GM21786 (cell line): ENCODE measurements around the gene PKP3.
"Not testable (repeated sequence)": the region's sequence is repeated elsewhere in the genome, so short reads cannot be mapped to it uniquely, and the experiment has no call there.

Source experiments
- ATAC-seq: cut with Tn5 transposase; IDR thresholded peaks from one replicate; pipeline ENCODE4 v1.9.1; 2021; ENCODE audit not compliant: unreplicated experiment

Gene PKP3

DNA sequence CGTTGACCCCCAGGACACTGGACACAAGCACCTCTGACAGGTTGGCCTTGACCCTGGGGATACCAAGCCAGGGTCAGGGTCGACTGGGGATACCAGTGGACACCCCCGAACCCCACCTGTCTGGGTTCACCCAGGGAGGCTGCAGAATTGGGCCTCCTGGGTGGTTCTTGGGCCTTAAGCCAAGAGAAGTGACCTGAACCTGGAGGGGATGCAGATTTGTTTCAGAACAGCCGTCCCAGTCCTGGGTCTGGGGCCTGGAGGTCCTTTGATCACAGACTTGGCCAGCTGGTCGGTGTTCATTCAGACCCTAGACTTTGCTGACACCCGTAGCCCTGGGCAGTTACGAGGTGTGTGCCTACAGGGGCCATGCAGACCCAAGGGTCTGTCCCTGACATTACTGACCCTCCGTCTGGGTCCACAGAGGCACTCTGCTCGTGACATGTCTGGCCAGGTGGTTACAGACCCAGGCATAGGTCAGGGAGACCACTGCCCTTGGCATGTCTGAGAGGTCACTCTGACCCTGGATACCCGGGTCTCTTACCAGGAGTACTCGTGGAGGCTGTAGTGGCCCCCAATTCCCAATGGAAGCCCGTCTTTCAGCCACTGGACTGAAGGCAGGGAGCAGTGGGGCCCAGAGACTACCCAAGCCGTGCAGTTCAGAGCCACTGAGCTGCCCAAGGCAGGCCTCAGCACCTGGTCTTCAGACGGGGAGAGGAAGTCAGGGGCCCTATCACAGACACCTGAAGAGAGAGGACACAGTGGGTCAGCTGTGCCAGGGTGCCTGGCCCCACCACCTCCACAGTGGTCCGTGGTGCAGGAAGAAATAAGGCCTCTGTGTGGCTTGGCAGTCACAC, 14.4 kb downstream of the PKP3 start:
- ATAC-seq = no peak

DNA sequence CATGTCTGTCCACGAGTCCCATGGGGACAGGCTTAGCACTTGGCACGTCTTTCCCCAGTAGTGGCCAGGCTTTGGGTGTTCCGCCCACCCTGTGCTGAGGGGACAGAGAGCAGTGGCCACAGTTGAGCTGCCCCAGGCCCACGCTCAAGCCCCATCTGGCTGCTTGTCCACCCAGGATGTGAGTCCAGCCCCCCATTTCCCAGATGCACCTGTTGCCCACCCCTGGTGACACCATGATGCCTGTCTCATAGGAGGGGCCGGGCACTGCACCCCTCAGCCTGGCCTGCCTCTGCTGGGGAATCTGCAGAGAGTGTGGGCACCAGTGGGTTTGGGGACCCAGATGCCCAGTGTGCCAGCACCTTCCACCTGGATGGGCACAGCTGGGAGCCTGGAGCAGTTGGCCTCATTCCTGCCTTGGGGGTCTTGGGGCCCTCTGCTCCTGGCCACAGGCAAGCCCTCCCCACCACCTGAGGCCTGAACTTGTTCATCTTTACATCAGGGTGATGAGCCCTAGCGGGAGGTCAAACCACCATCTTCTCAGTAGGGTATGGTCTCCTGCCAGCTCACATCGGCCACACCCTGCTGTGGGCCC, 15.1 kb downstream of the PKP3 start:
- no peak for ATAC-seq

DNA sequence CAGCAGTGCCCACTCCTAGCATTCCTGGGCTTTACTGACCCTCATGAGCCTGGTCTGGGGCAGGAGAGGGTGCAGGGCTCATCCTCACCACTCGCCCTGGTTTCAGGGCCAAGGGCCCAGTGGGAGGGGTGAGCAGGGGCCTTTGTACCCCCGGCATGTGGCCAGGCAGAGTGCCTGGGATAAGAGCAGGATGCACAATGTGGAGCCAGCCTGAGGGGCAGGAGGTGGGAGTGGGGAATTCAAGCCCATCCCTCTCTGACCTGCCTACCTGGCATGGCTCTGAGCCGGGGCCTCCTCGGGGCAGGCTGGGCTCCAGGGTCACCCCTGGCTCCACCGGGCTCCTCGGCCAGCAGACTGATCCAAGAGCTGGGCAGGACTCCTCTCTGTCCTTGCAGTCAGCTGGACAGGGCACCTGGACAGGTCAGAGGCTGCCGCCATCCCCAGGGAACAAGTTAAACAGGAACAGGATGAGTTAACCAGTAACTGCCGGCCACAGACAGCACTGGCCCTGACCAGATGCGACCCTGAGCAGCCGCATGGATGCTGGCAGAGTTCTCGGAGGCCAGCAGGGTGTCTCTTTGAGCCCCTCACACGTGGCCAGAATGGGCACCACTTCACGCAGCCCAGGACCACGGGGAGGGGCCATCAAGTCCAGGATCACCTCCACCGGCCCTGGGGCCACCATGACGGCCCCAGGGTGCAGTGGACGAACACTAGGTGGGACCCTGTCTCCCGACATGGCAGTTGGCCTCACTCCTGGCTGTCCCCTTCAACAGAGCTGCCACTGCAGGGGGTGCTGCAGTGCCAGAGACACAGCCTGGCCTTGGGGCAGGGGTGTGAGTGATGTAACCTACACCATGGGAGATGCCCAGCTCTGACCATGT, 15.8 kb downstream of the PKP3 start:
- no peak for ATAC-seq

DNA sequence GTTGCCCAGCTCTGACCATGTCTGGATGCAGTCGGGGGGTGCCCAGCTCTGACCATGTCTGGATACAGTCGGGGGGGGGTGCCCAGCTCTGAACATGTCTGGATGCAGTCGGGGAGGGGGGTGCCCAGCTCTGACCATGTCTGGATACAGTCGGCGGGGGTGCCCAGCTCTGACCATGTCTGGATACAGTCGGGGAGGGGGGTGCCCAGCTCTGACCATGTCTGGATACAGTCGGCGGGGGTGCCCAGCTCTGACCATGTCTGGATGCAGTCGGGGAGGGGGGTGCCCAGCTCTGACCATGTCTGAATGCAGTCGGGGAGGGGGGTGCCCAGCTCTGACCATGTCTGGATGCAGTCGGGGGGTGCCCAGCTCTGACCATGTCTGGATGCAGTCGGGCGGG, 16.7 kb downstream of the PKP3 start:
- ATAC-seq = not testable (repeated sequence)

DNA sequence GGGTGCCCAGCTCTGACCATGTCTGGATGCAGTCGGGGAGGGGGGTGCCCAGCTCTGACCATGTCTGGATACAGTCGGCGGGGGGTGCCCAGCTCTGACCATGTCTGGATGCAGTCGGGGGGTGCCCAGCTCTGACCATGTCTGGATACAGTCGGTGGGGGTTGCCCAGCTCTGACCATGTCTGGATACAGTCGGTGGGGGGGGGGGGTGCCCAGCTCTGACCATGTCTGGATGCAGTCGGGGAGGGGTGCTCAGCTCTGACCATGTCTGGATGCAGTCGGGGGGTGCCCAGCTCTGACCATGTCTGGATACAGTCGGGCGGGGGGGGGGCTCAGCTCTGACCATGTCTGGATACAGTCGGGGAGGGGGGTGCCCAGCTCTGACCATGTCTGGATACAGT, 17.5 kb downstream of the PKP3 start:
- ATAC-seq = not testable (repeated sequence)

DNA sequence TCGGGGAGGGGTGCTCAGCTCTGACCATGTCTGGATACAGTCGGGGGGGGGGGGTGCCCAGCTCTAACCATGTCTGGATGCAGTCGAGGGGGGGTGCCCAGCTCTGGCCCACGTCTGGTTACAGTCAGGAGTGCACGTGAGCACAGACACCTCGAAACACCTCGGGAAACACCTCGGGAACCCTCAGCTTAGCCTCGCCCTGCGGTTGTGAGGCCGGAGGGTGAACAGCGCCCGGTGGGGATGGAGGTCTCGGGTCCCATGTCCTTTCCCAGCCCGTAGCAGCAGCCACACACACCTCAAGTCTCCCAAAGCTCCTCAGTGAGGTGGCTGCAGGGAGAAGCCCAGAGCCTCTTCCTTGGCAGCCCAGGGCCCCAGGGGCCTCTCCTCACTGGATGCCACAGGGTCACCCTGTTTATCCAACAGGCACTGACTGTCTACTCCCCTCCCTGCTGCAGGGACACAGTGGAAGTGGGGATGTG, 18.7 kb downstream of the PKP3 start:
- ATAC-seq = no peak

DNA sequence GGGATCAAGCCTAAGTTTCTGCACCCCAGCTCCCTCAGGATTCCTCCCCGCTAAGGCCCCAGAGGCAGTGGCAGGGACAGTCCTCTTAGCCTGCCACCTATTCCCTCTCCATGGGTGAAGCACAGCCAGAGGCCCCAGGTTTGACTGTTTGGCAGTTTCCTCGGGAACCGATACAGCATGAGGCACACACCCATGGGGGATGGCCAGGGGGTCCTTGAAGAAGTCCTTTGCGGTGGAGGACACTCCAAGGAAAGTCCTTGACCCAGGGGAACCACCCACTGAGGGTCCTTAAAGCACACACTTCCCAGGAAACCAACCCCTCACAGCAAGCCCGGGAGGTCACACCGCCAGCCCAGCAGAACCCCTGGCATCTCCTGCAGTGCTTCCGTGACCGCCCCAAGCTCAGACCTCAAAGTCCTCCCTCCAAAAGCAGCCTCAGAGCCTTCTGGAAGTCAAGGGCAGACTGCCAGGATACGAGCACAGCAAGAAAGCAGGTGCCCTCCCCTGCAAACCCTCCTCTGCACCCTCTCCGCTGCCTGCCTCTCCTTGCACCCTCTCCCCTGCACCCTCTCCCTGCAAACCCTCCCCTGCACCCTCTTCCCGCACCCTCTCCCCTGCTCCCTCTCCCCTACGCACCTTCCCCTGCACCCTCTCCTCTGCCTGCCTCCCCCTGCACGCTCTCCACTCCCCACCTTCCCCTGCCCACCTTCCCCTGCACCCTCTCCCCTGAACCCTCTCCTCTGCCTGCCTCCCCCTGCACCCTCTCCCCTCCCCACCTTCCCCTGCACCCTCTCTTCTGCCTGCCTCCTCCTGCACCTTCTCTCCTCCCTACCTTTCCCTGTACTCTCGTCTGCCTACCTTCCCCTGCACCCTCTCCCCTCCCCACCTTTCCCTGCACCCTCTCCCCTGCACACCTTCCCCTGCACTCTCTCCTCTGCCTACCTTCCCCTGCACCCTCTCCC, 19.4 kb downstream of the PKP3 start:
- ATAC-seq = no peak

DNA sequence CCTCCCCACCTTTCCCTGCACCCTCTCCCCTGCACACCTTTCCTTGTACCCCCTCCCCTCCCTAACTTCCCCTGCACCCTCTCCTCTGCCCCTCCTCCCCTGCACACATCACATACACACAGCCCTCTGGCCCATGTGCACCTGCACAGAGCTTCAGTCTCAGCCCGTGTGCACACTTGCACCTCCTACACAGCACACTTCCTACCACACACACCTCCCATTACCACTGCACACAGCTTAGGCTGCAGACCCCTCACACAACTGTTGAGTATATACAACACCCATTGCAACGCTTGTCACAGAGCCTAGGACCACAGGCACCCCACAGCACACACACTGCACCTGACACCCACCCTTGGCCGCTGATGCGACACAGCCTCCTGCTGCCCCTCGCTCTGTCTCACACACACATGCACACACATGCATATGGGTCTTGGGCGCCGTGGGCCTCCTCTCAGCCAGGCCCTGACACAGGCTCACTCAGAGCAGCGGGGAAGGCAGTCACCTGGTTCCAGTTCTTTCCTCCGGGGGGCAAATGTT, 20.4 kb downstream of the PKP3 start:
- ATAC-seq = no peak

DNA sequence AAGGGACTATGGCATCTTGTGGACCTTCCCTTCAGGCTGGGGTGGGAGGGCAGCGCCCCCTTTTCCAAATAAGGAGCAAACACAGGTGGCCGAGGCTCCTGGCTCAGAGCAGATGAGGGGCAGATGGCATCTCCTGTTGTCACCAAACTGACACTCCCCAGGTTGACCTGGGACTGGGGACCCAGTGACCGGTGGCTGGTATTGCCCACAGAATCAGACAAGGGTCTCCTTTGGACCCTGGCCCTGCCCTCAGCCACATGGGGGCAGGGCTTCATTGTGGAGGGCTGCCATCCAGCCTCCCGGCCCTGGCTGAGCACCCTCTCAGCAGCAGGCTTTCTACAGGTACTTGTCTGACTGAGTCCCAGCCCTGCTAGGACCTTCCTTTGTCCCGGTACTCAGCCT, 21.6 kb downstream of the PKP3 start:
- ATAC-seq = no peak

DNA sequence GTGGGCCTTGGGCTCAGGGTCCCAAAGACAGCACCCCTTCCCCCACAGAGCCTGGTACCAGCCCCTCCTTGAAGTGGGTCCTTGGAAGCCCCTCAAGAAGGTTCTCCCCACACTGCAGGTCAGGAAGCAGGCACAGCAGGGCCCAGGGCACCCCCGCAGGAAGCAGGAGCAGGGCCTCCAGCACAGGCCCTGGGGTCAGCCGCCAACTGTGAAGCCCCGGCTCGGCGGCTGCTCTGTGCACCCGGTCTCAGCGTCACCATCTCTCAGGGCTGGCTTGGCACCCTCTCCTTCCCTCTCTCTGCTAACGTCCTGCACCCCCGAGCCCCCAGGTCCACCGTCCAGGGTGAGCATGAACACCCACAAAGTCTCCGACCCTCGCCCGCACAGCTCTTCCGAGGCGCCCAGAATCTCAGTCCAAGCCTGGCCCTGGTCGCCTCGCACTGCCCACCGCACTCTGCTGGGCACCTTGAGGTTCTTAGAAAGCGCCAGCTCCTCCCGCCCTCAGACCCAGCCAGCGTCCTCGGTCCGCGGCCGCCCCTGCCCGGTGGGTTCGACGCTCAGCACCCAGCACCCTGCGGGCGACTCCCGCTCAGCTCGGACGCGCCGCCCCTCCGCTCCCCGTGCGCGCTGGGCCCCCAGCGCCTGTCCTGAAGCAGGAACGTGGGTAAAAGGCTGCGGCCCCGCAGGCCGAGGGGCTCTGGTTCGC, 22.2 kb downstream of the PKP3 start:
- ATAC-seq = no peak

DNA sequence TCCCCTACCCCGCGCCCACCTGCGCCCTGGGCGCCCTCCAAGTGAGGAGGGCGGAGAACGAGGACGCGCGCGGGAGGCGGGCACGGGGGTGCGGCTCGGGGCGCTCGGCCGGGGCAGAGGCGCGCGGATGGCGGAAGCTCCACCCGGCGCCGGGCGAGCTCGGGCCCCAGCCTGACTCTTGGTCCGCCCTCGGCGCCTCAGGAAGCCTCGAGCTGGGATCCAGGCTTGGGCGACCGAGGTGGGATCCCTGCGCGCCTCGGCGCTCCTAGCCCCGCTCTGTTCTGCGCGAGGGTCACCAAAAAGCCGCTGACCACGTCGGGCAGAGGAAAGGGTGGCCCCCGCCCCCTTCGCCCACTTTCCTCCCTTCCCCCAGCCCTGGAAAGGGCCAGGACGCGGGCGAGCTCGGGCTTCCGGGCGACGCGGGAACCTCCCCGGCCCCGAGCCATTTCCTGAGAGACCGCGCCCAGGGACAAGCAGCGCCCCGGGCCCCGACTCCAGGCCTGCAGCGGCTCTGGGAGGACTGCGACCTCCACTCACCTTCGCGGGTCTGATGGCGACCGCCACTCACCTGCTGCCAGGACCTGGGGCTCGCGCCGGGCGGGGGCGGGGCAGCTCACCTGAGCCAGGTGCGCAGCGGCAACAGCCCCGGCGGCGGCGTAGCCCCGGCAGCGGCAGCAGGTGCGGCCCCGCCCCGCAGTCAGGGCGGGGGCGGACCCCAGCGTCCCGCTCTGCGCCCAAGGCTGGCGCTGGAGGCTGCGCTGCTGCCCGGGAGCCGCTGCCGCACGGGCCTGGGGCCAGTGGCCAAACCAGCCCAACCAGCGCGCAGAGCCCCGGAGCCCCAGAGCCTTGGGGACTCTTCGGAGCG, 23.0 kb downstream of the PKP3 start:
- ATAC-seq = no peak

DNA sequence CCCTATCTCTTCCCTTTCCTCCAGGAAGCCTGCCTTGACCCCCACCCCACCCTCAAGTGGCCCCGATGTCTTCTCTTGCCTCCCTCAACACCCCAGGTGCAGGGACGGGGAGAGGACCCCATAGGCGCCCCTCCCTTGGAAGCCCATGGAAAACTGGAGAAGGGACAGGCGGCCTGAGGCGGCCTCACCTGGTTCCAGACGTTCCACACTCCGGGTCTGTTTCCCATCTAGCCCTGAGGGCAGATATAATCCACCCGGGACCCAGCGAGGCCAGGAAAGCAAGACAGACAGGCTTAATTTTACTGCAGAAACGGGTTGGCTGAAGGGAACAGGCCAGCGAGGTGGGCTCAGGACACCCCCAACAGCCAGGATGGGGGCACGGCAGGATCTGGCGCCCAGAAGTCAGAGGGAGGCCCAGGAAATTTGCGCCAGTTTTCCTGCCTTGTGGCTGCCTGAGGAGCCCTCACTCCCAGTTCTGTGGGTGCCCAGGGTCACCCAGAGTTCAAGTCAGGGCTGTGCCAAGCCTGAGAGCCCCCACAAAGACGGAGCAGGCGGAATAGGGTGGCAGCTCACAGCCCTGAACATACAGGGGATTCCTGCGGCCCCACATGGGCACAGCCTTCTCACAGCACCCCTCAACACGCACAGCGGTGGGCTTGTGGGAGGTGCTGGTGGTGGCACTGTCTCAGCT, 23.8 kb downstream of the PKP3 start:
- ATAC-seq = no peak

DNA sequence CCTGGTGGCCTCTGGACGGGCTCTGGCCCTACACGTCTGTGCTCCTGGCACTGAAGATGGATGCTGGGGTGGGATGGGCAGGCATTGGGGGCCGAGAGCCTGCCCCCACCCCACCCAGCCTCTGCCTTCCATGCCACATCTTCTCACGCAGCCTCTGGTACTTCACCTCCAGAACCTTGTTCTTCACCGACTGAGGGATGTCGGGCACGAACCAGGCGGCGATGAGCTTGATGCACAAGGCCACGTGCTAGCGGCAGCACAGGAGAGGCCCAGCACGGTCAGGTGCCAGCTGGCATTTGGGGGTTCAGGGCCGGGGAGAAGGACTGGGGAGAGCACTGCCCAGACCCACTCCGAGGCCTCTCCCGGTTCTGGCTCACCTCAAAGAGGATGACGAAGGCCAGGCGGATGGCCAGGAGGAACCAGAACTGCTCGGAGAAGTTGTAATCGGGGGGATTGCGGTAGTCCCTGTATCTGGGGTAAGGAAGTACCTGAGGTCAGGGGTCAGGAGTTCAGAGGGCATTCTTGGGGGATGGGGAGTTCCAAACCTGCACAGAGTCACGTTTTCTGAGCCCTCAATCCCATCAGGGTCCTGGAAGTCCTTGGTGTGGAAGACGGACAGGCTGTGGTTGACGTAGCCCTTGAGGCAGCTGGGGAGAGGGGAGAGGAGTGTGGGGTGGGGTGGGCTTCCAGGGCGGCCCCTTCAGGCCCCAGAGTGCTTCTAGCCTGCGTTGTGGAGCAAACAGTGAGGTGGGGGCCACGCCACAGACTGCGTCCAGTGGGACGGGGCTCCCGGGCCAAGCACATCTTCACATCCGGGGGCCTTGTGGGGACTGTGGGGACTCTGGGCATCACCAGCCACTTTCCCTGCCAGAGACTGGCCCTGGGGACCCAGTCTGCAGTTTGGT, 24.6 kb downstream of the PKP3 start:
- no peak for ATAC-seq

DNA sequence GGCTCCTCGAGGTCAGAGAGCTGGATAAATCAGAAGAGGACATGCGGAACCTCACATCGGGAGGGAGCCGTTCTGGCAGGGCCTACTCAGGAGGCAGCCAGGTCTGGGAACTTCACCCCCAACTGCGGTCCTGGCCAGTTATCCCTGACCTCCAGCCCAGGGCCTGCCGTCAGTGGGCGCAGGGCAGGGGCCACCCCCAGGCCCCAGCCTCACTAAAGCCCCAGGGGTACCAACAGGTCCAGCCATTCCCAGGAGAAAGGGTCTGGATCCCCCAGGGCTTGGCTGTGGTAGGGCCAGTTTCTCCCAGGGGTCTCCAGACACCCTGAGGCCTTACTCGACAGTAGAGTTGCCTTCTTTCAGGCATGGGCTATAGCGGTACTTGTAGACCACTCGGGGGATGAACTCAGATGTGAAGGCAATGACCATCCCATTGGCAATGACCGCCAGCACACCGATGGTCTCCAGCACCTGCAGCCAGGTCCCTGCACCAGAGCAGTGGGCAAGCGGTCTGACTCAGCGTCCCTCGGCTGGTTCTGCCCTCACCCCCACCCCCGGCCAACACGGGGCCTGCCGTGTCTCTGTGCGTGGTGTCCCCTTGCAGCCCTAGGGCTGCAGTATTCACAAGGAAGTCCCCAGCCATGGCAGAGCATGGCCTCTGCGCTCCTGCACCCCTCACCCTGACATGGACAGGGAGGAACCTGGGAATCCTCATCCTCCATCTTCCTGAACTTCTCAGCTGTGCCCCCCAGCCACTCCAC, 25.4 kb downstream of the PKP3 start:
- ATAC-seq = no peak

DNA sequence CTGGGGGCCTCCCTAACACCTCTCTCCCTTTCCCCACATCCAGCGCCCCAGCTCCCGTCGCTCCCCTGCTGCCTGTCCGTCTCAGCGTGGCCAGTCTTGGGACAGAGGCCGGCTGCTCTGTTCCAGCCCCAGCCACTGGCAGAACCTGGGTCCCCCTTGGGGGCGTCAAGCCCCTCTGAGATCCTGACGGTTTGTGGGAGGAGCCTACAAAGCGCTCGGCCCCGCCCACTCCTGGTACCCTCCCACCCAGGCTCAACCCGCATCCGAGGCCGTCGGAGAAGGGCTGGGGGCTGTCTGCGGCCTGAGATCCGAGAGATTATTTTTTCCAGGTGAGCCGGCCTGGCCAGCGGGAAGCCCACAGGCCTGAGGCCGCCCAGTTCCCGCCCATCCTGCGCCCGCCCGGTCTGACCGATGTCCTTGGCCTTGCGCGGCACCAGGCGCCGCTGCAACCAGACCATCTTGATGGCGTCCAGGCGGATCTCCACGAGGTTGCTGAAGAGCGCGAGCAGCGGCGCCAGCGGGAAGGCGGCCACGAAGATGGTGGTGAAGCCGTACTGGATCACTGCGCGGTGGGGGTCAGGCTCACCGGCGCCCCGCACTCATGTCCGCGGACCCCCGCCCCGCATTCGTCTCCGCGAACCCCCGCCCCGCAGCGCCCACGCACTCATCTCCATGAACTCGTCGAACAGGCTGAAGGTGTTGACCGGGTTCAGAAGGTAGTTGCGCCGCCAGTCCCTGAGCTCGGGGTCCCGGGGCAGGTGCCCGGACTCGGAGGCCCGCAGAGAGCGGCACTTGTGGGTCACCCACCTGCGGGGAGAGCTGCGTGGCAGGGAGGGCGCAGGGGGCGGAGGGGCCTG, 26.3 kb downstream of the PKP3 start:
- ATAC-seq = no peak
